Measurements from ENCODE around the gene HNRNPL.
"Not testable (repeated sequence)": the region's sequence is repeated elsewhere in the genome, so short reads cannot be mapped to it uniquely, and the experiment has no call there.

HNRNPL gene

GRCh38 chr19:38849860-38850435 is at the start of gene HNRNPL:
Gene HNRNPL (minus strand): TSS chr19:38849986. CDS start chr19:38849966, 20 bp downstream.
- in situ Hi-C loops (cut with MboI; ENCODE audit: low sequenced_read_pairs), result no loop called here

- in situ Hi-C loops (cut with MboI; ENCODE audit: low sequenced_read_pairs), result no loop called here
Observed at GRCh38 chr19:38898788-38899446, 49.1 kb upstream of the HNRNPL start.

GRCh38 chr19:38894968-38895367 is 45.2 kb upstream of the HNRNPL start:
- in situ Hi-C loops (cut with MboI; ENCODE audit: low sequenced_read_pairs), result no loop called here

GRCh38 chr19:38893341-38893771 is 43.6 kb upstream of the HNRNPL start:
- in situ Hi-C loops (cut with MboI; ENCODE audit: low sequenced_read_pairs), result no loop called here

- in situ Hi-C loops (cut with MboI; ENCODE audit: low sequenced_read_pairs), result no loop called here
Observed at GRCh38 chr19:38892841-38893240, 43.1 kb upstream of the HNRNPL start.

- in situ Hi-C loops (cut with MboI; ENCODE audit: low sequenced_read_pairs), result no loop called here
Observed at GRCh38 chr19:38891771-38892170, 42.0 kb upstream of the HNRNPL start.

- in situ Hi-C loops (cut with MboI; ENCODE audit: low sequenced_read_pairs), result no loop called here
Observed at GRCh38 chr19:38890686-38891085, 40.9 kb upstream of the HNRNPL start.

- in situ Hi-C loops (cut with MboI; ENCODE audit: low sequenced_read_pairs), result no loop called here
Observed at GRCh38 chr19:38889803-38890202, 40.0 kb upstream of the HNRNPL start.

GRCh38 chr19:38888876-38889275 is 39.1 kb upstream of the HNRNPL start:
- in situ Hi-C loops (cut with MboI; ENCODE audit: low sequenced_read_pairs), result no loop called here

GRCh38 chr19:38884691-38885090 is 34.9 kb upstream of the HNRNPL start:
- in situ Hi-C loops (cut with MboI; ENCODE audit: low sequenced_read_pairs), result not testable (repeated sequence)

GRCh38 chr19:38883286-38883685 is 33.5 kb upstream of the HNRNPL start:
- in situ Hi-C loops (cut with MboI; ENCODE audit: low sequenced_read_pairs), result no loop called here

- in situ Hi-C loops (cut with MboI; ENCODE audit: low sequenced_read_pairs), result no loop called here
Observed at GRCh38 chr19:38880882-38881609, 31.3 kb upstream of the HNRNPL start.

GRCh38 chr19:38880076-38880881 is 30.5 kb upstream of the HNRNPL start:
- in situ Hi-C loops (cut with MboI; ENCODE audit: low sequenced_read_pairs), result no loop called here

- in situ Hi-C loops (cut with MboI; ENCODE audit: low sequenced_read_pairs), result no loop called here
Observed at GRCh38 chr19:38879400-38879751, 29.6 kb upstream of the HNRNPL start.

GRCh38 chr19:38878575-38879399 is 29.0 kb upstream of the HNRNPL start:
- in situ Hi-C loops (cut with MboI; ENCODE audit: low sequenced_read_pairs), result no loop called here

GRCh38 chr19:38877781-38878574 is 28.2 kb upstream of the HNRNPL start, which contains the start of gene RINL:
Gene RINL (minus strand): TSS chr19:38878275. CDS start chr19:38876742, 1,533 bp downstream.
- in situ Hi-C loops (cut with MboI; ENCODE audit: low sequenced_read_pairs), result no loop called here

- in situ Hi-C loops (cut with MboI; ENCODE audit: low sequenced_read_pairs), result no loop called here
Observed at GRCh38 chr19:38875656-38876395, 26.0 kb upstream of the HNRNPL start.

GRCh38 chr19:38873400-38873799 is 23.6 kb upstream of the HNRNPL start:
- in situ Hi-C loops (cut with MboI; ENCODE audit: low sequenced_read_pairs), result not testable (repeated sequence)

- in situ Hi-C loops (cut with MboI; ENCODE audit: low sequenced_read_pairs), result no loop called here
Observed at GRCh38 chr19:38870612-38871011, 20.8 kb upstream of the HNRNPL start.

Data from hTERT RPE-1 (cell line).